Stimulated activated effector memory CD8-positive, alpha-beta T cell treated with anti-CD3 and anti-CD28 coated beads, Interleukin-12 subunit alpha, Interleukin-12 subunit beta, amount 100 ng/mL, for 72 hours (primary cell): Measurements from ENCODE around the gene SYTL3.
"Not testable (repeated sequence)": the region's sequence is repeated elsewhere in the genome, so short reads cannot be mapped to it uniquely, and the experiment has no call there.

ENCODE experiments used
- ATAC-seq: fragments of 150-1000 bp; cut with Tn5 transposase; 2 replicates; pipeline ENCODE4 v1.10.0; 2021
- DNase-seq, 2 donors: peaks; one replicate each; pipeline ENCODE4 v3.0.0; 2021 to 2022; ENCODE audit warnings: low spot score in 2 of 2
- H3K27ac Mint-ChIP-seq: one replicate; pipeline ENCODE4 v1.8.0; 2022; ENCODE audit warnings: mild to moderate bottlenecking, mixed read lengths
- H3K36me3 Mint-ChIP-seq: one replicate; pipeline ENCODE4 v1.8.0; 2022; ENCODE audit warnings: mild to moderate bottlenecking, mixed read lengths
- H3K4me1 Mint-ChIP-seq: one replicate; pipeline ENCODE4 v1.8.0; 2022; ENCODE audit warnings: mixed read lengths
- H3K4me3 Mint-ChIP-seq: one replicate; pipeline ENCODE4 v1.8.0; 2022; ENCODE audit warnings: mild to moderate bottlenecking, mixed read lengths
- H3K9me3 Mint-ChIP-seq: one replicate; pipeline ENCODE4 v1.8.0; 2022; ENCODE audit warnings: mixed read lengths

The SYTL3 gene

DNA sequence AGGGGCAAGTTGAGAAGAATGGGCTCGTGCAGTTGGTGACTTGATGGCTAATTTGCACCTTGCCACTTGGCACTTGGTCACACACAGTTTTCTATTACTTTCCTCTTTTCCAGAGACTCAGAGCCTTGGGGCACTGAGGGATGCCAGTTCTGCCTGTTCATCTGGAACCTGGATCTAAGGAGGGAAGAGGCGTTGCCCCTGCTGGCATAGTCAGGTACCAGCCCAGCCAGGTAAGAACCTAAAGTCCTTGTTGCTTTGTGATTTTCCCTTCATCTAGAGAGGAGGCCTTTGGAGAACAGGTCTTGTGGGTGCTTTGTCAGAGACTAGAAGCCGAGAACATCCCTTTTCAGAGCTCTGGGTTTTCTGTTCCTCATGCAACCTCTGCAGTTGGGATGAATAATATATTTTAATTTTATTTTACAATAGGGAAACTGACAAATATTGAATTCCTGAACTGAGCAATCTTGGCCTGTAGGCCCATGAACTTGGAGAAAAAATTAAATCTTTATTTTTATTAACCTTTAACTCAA is 11.4 kb downstream of the SYTL3 start:
- Mint-ChIP-seq H3K4me3 (no peak overlapping the region), H3K27ac (peak overlapping the region; percentile 50), H3K4me1 (peaks cover 38% of the 10 kb centered on the region), H3K9me3 (no peaks in the 10 kb centered on the region), H3K36me3 (peaks cover 100% of the 10 kb centered on the region)
- ATAC-seq (no peak), DNase-seq (no peak)

DNA sequence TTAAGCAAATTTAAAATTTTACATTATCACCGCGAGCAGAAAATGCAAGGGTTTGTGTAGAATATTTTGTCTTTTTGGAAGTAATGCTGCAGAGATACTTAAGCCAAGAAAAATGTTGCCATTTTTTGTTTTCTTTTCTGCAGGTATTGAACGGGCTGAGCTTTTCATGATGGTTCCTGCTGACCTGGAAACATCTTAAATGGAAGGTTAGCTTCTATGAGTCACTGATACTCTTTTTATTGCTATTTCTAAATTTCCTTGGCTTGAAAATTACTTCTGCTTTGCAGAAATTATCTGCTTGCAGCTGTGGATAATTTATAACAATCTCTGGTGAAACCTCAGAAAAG is 12.7 kb downstream of the SYTL3 start:
- Mint-ChIP-seq H3K27ac (no peak overlapping the region), H3K4me3 (no peak overlapping the region), H3K9me3 (no peaks in the 10 kb centered on the region), H3K36me3 (peaks cover 100% of the 10 kb centered on the region), H3K4me1 (peaks cover 32% of the 10 kb centered on the region)
- ATAC-seq (no peak), DNase-seq (no peak)

DNA sequence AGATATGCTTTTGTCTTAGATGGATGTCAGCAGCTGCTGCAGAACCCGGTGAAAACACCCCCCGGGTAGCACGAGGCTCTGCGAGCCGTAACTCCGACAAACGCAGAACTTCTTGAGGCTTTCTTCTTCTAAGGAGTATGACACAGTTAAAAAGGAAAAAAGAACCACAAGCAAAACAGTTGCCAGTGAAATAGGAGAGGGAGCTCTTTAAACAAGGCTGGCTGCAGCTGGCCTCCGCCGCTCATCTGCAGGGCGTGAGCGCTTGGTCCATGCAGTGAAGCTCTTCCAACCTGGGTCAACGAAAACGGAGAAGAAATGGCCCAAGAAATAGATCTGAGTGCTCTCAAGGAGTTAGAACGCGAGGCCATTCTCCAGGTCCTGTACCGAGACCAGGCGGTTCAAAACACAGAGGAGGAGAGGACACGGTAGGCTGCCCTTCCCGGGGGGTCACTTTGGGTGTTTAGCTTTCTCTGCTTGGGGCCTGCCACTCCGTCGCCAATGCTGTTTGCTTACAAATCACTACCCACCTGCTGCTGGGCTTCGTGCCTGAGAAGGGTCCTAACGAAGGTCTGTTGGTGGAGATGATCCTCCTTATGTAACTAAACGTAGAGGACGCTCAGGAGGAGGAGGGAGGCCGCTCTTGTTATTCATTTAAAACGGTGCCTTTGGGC is 13.2 kb downstream of the SYTL3 start:
- no peak for ATAC-seq
- H3K4me1 Mint-ChIP-seq, result peaks cover 32% of the 10 kb centered on the region
- H3K27ac Mint-ChIP-seq, result no peak overlapping the region
- H3K9me3 Mint-ChIP-seq, result no peaks in the 10 kb centered on the region
- no peak for DNase-seq
- H3K4me3 Mint-ChIP-seq, result no peak overlapping the region
- peaks cover 100% of the 10 kb centered on the region for H3K36me3 Mint-ChIP-seq

DNA sequence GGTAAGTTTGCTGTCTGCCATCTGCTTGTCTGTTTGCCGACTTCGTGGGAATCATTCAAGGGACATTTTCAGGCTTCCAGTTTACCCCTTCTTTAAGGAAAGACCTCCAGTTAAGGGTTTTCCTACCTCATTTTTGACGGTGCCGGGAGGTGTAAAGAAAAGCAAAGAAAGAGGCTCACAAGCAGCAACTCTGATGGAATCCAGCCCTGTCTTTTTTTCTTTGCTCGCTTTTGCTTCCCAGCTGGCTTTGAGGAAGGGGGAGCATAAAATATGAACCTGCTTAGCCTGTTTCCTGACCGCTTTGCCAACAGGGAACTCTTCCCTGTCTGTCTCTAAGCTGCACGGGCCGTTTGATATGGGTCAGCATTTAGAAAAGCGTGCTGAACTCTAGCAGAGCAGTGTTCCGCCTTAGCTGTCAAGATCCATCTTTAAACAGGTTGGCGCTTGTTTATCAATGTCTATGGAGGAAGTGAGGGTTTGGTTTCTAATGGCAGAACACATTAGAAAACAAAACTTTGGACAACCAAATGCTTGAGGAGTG is 13.8 kb downstream of the SYTL3 start:
- Mint-ChIP-seq H3K36me3 (peaks cover 100% of the 10 kb centered on the region), H3K4me3 (no peak overlapping the region), H3K27ac (no peak overlapping the region), H3K4me1 (peaks cover 37% of the 10 kb centered on the region), H3K9me3 (no peaks in the 10 kb centered on the region)
- DNase-seq, result no peak
- no peak for ATAC-seq

DNA sequence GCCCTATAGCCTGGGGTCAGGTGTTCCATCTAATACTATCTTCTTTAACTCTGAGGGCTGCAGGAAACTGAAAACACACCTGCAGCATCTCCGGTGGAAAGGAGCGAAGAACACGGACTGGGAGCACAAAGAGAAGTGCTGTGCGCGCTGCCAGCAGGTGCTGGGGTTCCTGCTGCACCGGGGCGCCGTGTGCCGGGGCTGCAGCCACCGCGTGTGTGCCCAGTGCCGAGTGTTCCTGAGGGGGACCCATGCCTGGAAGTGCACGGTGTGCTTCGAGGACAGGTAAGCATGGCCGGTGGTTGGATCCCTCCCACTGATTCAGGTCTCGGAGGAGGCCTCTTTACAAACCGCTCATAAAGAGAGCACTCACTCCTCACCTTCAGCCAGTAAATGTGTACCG is 15.5 kb downstream of the SYTL3 start:
- Mint-ChIP-seq H3K4me1 (peaks cover 32% of the 10 kb centered on the region), H3K27ac (no peak overlapping the region), H3K36me3 (peaks cover 100% of the 10 kb centered on the region), H3K4me3 (no peak overlapping the region), H3K9me3 (no peaks in the 10 kb centered on the region)
- DNase-seq (no peak), ATAC-seq (no peak)

DNA sequence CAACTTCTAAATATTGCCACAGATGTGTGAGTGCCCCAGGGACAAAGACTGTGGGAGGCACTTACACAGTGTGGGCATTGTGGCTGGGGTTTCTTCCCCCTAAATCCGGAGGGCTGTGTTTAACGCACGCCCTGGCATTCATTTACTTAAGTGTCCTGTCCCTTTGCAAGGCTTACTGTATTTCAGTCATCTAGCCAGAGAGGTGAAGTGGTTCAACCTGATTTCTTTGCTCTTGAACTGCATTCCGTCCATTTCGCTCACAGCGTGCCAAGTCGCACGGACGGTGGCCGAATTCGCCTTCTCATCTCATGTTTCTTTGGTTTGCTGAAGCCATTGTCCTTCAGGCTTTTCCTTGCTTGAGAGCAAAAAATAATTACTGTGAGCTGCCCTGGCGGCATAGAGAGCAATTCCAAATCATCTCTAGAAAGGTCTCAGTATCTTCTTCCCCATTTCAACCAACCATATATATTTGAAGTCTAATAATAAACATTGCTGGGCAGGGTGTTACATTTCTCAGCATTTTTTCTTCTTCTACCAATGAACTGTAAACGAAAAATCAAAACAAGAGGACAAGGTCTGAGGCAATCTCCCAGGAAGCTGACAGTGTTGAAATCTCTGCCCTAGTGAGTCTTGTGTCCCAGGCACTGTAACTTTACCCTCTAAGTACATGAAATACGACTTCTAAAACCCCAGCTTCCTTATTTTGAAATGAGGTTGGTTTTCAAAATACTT is 16.9 kb downstream of the SYTL3 start:
- no peak for ATAC-seq
- Mint-ChIP-seq H3K36me3 (peaks cover 100% of the 10 kb centered on the region), H3K4me3 (no peak overlapping the region), H3K27ac (no peak overlapping the region), H3K9me3 (no peaks in the 10 kb centered on the region), H3K4me1 (peaks cover 23% of the 10 kb centered on the region)
- no peak for DNase-seq

DNA sequence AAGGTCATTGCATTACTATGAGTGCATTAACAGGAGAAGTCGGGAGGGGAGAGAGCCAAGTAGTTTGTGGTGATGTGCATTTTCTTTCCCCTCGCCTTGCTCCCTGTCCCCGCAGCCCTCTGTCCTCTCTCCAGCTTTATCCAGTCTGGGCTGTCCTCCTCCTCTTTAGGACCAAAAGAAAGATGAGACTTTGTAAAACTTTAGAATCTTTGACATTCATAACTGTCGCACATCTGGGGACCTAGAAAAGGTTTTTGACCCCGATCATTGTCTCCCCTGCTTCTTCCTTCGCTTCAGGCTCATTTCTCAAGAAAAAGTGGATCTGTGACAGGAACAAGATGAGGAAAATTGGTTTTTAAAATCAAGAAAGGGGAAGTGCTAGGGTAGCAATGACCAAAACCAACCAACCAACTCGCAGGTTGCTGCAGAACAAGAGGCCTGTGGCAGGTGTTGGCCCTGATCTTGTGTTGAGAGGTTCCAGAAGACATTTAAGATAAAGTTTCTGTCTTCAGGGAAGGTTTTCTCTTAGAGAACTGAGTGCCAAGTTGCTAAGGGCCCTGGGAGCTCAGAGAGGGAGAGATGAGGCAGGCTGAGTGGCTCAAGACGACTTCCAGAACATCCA is 17.6 kb downstream of the SYTL3 start:
- Mint-ChIP-seq H3K4me3 (no peak overlapping the region), H3K4me1 (peaks cover 23% of the 10 kb centered on the region), H3K36me3 (peaks cover 100% of the 10 kb centered on the region), H3K27ac (no peak overlapping the region), H3K9me3 (no peaks in the 10 kb centered on the region)
- ATAC-seq, result no peak
- no peak for DNase-seq

DNA sequence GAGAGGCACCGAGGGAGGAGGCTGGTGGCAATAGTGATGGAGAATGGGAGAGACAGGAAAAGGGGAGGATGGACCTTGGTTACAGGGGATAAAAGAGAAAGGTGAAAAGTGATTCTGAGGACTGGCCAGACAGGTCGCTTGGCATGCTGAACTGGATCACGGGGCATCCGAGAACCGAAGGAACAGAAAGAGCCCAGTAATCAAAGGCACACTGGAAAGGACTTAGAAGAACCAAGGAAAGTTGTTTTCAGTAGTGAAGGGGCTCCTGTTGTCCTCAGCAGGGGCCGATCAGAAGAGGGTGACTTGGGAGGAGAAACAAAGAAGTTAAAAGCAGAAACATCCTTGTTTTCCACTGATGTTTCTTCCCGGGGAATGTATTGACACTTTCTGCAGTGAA is 18.9 kb downstream of the SYTL3 start:
- H3K9me3 Mint-ChIP-seq, result no peaks in the 10 kb centered on the region
- no peak for DNase-seq
- no peak for ATAC-seq
- H3K4me1 Mint-ChIP-seq, result peaks cover 23% of the 10 kb centered on the region
- H3K27ac Mint-ChIP-seq, result no peak overlapping the region
- peaks cover 100% of the 10 kb centered on the region for H3K36me3 Mint-ChIP-seq
- H3K4me3 Mint-ChIP-seq, result no peak overlapping the region

DNA sequence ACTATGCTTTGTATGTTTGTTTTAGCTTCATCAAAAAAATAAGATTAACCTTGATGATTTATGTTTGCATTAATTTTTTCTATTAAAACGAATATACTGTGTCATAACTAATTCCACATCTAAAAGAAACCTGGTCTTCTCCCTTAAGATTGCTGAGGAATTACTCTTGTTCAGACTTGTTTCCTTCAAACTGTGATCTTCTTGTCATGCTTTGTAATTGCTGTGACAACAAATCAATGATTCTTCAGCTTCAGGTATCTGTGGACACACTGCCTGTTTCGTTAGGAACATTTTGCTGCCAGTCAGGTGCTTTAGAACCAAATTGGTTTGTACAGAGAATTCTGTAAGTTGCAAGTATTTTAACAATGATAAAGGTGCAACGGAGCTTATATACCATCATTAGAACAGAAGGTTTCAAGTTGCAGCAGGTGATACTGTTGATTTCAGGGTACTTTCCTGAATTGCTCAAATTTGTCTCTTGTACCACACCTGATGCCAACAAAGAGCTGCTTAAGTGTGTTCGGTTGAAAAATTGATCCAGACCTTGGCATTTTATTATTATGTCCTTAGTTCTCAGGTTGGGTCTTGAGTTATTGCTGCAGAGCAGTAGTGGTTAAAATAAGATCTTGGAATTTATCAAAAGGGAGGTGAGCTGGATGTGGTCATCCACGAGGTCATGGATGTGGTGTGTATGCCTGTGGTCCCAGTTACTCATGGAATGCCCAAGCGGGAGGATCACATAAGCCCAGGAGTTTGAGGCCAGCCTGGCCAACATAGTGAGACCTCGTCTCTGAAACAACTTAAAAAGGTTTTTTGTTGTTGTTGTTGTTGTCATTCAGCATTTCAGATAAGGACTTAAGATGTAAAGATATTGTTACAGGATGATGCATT is 19.5 kb downstream of the SYTL3 start:
- peaks cover 2% of the 10 kb centered on the region for H3K9me3 Mint-ChIP-seq
- ATAC-seq, result no peak
- H3K4me3 Mint-ChIP-seq, result no peak overlapping the region
- peaks cover 100% of the 10 kb centered on the region for H3K36me3 Mint-ChIP-seq
- DNase-seq, result no peak
- no peak overlapping the region for H3K27ac Mint-ChIP-seq
- peaks cover 30% of the 10 kb centered on the region for H3K4me1 Mint-ChIP-seq

DNA sequence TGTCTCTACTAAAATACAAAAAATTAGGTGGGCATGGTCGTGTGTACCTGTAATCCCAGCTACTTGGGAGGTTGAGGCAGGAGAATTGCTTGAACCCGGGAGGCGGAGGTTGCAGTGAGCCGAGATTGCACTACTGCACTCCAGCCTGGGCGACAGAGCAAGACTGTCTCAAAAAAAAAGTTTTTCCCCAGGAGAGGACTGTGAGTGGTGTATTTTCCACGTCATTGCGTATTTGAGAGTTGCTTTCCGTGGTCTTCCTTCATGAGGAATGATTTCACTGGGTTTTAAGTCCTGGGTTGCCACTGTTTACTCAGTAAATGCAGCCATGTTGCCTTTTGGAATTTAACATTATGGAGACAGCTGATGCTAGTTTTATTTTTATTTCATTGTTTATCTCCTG is 22.3 kb downstream of the SYTL3 start:
- not testable (repeated sequence) for DNase-seq, H3K27ac Mint-ChIP-seq, H3K4me3 Mint-ChIP-seq, H3K9me3 Mint-ChIP-seq, ATAC-seq
- peaks cover 26% of the 10 kb centered on the region for H3K4me1 Mint-ChIP-seq
- peaks cover 100% of the 10 kb centered on the region for H3K36me3 Mint-ChIP-seq

DNA sequence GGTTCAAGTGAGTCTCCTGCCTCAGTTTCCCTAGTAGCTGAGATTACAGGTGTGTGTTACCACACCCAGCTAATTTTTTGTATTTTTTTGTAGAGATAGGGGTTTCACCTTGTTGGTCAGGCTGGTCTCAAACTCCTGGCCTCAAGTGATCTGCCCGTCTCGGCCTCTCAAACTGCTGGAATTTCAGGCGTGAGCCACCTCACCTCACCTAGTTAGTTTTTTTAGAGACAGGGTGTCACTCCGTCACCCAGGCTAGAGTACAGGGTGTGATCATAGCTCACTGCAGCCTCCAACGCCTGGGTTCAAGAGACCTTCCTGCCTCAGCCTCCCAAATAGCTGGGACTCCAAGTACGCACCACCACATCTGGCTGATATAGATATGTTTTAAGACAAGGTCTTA is 22.9 kb downstream of the SYTL3 start:
- peaks cover 2% of the 10 kb centered on the region for H3K9me3 Mint-ChIP-seq
- ATAC-seq (no peak), DNase-seq (no peak)
- no peak overlapping the region for H3K27ac Mint-ChIP-seq
- H3K4me3 Mint-ChIP-seq, result no peak overlapping the region
- H3K4me1 Mint-ChIP-seq, result peaks cover 24% of the 10 kb centered on the region
- H3K36me3 Mint-ChIP-seq, result peaks cover 100% of the 10 kb centered on the region

DNA sequence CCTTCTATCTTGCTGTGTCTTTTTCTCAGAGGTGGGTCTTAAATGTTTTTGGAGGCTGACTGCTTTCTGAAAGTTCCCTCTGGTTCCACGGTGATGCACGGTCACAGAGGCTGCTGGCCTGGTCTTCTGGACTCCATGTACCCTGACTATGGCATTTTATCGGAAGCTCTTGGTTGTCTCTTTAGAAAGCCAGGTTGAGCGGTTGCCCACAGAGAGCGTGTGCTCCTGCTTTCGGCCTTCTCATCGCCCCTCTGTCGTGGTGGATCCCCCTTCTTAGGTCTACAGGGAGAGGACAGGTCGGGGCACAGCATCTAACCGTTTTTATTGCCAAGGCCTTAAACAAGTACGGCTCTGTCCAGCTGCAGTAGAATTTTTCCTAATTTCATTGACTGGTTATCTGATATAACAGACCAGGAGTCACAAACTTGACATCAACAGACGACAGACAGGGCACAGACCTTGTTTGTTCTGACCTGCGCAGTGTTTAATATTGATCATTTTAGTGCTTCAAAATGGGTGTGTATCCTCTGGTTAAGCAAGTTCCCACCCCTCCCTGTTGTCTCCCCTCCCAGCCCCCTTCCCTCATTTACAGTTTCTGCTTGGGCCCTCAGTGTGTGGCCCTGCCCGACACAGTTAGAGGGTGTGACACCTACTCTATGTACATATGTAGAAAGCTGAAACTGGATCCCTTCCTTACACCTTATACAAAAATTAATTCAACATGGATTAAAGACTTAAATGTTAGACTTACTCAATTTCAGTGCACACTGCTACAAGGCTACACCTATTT is 24.7 kb downstream of the SYTL3 start:
- no peak overlapping the region for H3K4me3 Mint-ChIP-seq
- DNase-seq (no peak), ATAC-seq (no peak)
- peaks cover 100% of the 10 kb centered on the region for H3K36me3 Mint-ChIP-seq
- H3K9me3 Mint-ChIP-seq, result peaks cover 2% of the 10 kb centered on the region
- H3K27ac Mint-ChIP-seq, result peak overlapping the region; percentile 39
- peaks cover 24% of the 10 kb centered on the region for H3K4me1 Mint-ChIP-seq

DNA sequence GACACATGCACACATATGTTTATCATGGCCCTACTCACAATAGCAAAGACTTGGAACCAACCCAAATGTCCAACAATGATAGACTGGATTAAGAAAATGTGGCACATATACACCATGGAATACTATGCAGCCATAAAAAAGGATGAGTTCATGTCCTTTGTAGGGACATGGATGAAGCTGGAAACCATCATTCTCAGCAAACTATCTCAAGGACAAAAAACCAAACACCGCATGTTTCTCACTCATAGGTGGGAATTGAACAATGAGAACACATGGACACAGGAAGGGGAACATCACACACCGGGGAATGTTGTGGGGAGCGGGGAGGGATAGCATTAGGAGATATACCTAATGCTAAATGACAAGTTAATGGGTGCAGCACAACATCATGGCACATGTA is 27.2 kb downstream of the SYTL3 start:
- not testable (repeated sequence) for H3K27ac Mint-ChIP-seq, H3K4me3 Mint-ChIP-seq, H3K9me3 Mint-ChIP-seq, ATAC-seq, DNase-seq
- peaks cover 100% of the 10 kb centered on the region for H3K36me3 Mint-ChIP-seq
- peaks cover 35% of the 10 kb centered on the region for H3K4me1 Mint-ChIP-seq

DNA sequence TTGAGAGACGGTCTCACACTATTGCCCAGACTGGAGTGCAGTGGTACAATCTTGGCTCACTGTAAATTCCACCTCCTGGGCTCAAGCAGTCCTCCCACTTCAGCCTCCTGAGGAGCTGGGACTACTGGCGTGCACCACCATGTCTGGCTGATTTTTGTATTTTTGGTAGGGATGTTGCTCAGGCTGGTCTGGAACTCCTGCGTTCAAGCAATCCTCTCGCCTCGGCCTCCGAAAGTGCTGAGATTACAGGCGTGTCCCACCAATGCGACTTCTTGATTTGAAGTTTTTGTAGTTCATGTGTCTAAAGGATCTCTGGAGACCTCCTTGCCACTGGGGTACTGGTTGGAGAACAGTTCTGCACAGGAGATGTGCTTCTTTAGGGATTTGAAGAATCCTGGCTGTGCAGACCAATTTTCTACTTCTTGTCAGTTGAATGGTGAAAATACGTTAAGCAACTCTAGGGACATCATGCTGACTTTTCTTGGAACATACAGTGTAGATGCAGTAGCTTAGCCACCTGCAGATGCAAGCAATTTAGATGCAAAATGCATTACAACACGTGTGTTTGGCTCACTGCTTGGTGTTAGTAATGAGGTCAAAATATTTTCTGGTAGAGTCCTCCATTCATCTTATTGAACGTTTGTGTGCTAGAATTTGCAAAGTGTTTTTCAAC is 28.2 kb downstream of the SYTL3 start:
- DNase-seq (no peak), ATAC-seq (no peak)
- Mint-ChIP-seq H3K9me3 (peaks cover 2% of the 10 kb centered on the region), H3K36me3 (peaks cover 100% of the 10 kb centered on the region), H3K4me3 (no peak overlapping the region), H3K27ac (peak overlapping the region; percentile 52), H3K4me1 (peaks cover 42% of the 10 kb centered on the region)
